GM21528 (cell line): ENCODE measurements around the gene ATP6V1E1.

Experiments
- ATAC-seq: cut with Tn5 transposase; IDR thresholded peaks from one replicate; pipeline ENCODE4 v1.9.1; 2021; ENCODE audit warnings: mild to moderate bottlenecking, moderate library complexity; ENCODE audit not compliant: unreplicated experiment, low FRiP score

Gene ATP6V1E1

GRCh38 chr22:17634696-17635095, 6.1 kb upstream of the ATP6V1E1 start:
- no peak for ATAC-seq

- ATAC-seq = no peak
These were observed 5.4 kb upstream of the ATP6V1E1 start for GRCh38 chr22:17633998-17634323.

- ATAC-seq = no peak
These were observed 4.9 kb upstream of the ATP6V1E1 start for GRCh38 chr22:17633217-17633997.

- ATAC-seq = no peak
These were observed 2.6 kb upstream of the ATP6V1E1 start for GRCh38 chr22:17631076-17631565.

DNA sequence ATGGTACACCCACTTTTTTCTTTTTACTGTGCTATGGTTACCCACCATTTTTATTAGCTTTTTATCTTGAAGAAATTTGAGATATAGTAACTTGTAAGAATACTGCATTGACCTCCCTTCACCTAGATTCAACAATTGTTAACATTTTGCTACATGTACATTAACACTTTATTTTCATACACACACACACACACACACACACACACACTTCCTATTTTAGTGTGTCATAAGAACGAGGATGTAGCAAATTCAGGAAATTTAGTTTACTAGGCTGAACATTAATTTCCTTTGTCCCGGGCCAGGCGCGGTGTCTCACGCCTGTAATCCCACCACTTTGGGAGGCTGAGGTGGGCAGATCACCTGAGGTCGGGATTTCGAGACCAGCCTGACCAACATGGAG, 1.1 kb upstream of the ATP6V1E1 start:
- ATAC-seq = no peak

GRCh38 chr22:17629173-17629489, 582 bp upstream of the ATP6V1E1 start:
- no peak for ATAC-seq

GRCh38 chr22:17627961-17628405, 566 bp downstream of the ATP6V1E1 start:
- ATAC-seq = peak; percentile 8

GRCh38 chr22:17613280-17613679, 15.3 kb downstream of the ATP6V1E1 start:
- no peak for ATAC-seq

GRCh38 chr22:17612057-17612456, 16.5 kb downstream of the ATP6V1E1 start:
- ATAC-seq = no peak

- no peak for ATAC-seq
These were observed 20.5 kb downstream of the ATP6V1E1 start for GRCh38 chr22:17607891-17608521.

- ATAC-seq = no peak
These were observed 22.1 kb downstream of the ATP6V1E1 start for GRCh38 chr22:17606496-17606895.

DNA sequence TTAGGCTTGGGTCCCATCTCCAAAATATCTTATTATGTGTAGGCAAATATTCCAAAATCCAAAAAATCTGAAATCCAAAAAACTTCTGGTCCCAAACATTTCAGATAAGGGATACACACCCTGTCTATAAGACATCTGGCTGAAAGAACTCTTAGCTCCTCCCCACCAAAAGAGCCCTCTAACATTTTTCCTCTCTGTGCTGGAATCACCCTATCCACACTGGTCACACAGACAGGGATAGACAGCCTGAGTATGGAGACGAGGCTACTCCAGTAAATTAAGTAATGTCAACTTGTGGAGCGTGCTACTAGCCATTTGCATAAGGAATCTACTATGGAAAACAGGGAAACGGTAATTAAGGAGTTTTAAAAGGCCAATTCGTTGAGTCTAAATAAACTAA, 24.9 kb downstream of the ATP6V1E1 start:
- no peak for ATAC-seq

DNA sequence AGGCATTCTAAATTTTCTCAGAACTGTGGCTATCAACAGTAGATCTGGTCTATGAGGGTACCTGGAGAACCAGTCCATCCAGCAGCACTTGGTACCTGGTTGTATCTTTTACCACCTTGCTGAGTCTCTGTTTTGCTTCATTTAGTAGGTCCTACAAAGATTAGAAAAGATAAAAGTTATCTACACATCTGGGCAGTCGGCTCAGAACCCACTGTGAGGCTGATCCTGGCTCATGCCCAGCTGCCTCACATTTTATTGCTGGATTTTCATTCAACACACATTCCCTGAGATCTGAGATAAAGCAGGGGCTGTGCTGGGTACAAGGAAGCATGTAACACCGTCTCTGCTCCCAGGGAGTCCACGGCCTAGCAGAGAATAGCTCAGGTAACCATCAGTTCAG, 27.5 kb downstream of the ATP6V1E1 start:
- ATAC-seq = no peak

DNA sequence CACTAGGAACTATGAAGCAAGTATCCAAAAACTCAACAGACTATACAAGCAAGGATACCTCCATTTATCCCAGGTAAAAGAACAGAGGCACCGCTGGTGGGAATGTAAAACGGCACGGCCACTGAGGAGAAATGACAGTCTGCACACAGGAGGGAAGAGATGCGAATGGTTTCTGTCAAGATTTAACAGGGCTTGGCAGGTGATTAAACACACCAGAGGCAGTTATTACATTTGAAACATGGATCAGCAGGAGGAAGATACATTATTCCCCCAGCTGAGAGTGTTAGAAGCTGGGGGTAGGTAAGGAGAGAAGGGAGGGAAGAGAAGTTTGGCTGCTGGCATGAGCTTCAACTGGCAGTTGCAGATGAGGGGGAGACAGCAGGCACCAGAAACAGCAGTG, 30.2 kb downstream of the ATP6V1E1 start:
- ATAC-seq = no peak

DNA sequence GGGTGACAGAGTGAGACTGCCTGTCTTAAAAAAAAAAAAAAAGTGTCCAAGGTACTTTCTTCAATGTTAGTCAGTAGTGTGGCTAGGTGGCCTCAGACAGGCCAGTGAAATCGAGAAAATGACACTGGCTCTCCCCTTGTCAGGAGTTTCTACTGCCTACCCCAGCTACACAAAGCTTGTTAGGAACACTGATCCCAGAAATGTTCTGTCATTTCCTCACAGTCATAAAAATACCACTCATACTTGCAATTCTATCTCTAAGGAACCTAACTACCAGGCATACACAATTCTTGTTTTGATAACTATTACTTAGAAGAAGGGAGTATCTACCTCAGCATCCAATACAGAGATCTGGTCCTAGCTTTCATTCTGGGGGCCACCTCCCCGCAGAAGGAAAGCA, 31.3 kb downstream of the ATP6V1E1 start:
- ATAC-seq = no peak

DNA sequence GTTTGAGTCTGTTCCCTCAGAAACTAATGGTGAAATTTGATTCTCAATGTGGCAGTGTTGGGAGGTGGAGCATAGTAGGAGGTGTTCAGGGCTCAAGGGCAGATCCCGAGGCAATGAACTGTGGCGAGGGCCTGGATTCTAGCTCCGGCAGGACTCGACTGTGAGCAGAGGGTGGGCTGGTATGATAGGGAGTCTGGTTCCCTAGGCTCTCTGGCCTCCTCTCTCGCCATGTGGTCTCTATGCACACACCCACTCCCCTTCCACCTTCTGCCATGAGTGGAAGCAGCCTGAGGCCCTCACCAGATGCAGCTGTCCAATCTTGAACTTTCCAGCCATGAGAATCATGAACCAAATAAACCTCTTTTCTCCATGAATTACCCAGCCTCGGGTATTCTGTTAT, 32.3 kb downstream of the ATP6V1E1 start:
- ATAC-seq = no peak

- no peak for ATAC-seq
These were observed 36.3 kb downstream of the ATP6V1E1 start for GRCh38 chr22:17592201-17592600.

DNA sequence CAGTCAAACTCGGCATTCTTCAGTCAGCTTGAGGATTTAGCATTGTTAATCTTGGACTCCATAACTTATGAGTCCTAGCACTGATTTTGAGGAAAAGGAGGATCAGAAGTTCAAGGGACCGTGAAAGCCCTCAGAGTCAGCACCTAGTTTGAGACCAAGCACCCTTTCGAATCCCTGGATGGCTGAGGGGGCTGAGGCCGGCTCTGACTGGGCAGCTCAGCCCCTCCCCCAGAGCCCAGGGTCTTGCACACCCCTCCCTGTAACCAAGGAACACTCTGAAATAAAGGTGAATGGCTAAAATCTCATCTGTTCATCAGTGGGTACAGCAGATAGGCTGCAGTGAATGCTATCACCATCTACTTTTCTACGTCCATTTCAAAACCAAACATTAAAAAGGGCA, 38.0 kb downstream of the ATP6V1E1 start:
- ATAC-seq = no peak

GRCh38 chr22:17589810-17590375, 38.7 kb downstream of the ATP6V1E1 start:
- no peak for ATAC-seq

- ATAC-seq = no peak
These were observed 39.9 kb downstream of the ATP6V1E1 start for GRCh38 chr22:17588606-17589005.

DNA sequence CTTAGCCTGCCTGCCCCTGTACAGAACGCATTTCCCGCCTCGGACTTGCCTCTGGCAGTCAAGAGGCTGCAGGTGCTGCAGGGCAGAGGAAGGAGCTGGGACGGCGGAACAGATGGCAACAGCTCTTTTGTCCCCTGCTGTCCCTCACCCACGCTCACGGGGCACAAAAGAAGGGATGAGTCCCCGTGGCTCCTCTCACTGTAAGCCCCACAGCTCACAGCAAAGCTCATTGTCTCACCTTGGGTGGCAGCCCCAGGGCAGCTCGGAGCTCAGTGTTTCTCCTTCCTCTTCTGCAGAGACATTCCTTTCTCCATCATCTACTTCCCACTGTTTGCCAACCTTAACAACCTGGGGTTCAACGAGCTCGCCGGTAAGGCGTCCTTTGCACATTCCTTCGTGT, 40.9 kb downstream of the ATP6V1E1 start:
- no peak for ATAC-seq
